NCI-H345 treated with DMSO at 0.1 percent for 48 hours (cell line): Measurements from ENCODE around the gene DYSF.
"Not testable (repeated sequence)": the region's sequence is repeated elsewhere in the genome, so short reads cannot be mapped to it uniquely, and the experiment has no call there.

Experiments used
- DNase-seq: peaks from one replicate; lab custom pipeline; 2025; ENCODE audit not compliant: unreplicated experiment; lab: John Stamatoyannopoulos, UW

DYSF gene

DNA sequence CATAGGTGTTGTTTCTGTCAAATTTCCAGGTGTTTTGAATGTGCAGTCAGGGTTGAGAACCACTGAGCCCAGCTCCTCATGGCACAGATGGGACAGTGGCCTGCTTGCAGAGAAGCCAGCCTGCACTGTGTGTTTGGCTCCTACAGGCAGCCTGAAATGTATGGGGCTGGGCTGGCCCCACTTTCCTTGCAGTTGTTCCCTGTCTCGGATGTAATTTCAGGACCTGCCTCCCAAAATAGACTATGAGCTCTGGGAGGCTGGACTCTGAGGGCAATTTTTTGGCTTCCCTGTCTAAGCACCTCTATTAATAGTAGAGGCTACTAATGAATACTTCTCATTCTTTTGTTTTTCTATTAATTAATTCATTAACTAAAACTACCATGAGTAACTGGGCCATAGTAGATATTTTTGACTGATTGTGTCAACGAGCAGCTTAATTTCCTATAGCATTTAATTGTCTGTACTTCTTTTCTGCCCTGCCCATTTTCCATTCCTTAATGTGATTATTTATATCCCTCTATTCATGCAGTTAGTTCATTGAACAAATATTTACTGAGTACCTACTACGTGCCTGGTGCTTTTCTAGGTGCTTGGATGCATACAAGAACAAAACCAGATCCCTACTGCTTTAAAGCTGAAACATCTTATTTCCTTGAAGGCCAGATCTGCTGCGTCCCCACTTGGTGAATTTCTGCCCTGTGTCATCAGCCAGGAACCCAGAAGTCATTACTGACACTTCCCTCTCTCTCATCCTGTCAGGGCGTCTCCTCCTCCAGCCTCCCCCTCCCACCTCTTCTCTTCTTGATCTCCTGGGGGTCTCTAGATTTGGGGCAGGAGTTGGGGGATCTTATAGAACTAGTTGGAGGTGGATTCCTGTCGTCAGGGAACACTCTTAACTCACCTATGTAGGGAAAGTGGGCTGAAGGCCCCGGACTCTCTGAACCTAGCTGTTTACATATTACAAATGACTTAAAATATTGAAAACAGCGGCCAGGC is 16.3 kb downstream of the DYSF start:
- no peak for DNase-seq

GRCh38 chr2:71471276-71471675 is 17.9 kb downstream of the DYSF start:
- no peak for DNase-seq

- DNase-seq = no peak
Measured at GRCh38 chr2:71472019-71472418, 18.7 kb downstream of the DYSF start.

- no peak for DNase-seq
Measured at GRCh38 chr2:71473346-71474031, 20.1 kb downstream of the DYSF start.

GRCh38 chr2:71474116-71474743 is 20.9 kb downstream of the DYSF start:
- no peak for DNase-seq

DNA sequence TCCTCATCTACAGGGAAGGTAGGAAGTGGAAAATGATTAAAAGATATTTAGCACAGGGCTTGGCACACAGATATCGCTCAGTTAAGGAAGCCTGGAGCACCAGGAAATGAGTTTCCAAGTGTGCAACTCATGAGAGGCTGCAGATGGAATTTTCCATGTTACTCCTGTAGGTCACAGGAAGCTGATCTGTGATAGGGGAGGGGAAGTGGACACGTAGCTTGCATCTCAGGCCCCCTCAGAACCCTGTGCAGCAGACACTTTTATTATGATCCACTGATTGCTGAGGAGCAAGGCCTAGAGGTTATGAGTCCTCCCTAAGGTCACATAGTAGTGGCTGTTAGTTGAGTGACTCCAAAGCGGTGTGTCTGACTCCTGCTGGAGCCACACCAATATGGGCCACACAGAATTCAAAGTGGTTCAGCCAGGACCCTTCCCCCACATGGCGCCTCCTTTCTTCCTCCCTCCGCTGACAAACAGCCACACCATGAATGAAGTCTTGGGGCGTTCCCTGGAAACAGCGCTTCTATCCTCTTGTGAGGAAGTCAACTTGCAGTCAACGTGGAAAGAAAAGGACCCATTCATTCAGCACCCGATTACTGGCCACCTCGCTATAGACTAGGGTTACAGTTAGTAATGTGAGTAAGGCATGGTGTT is 21.5 kb downstream of the DYSF start:
- DNase-seq = no peak

GRCh38 chr2:71476495-71476894 is 23.1 kb downstream of the DYSF start:
- DNase-seq = no peak

GRCh38 chr2:71477231-71477691 is 23.9 kb downstream of the DYSF start:
- no peak for DNase-seq

DNA sequence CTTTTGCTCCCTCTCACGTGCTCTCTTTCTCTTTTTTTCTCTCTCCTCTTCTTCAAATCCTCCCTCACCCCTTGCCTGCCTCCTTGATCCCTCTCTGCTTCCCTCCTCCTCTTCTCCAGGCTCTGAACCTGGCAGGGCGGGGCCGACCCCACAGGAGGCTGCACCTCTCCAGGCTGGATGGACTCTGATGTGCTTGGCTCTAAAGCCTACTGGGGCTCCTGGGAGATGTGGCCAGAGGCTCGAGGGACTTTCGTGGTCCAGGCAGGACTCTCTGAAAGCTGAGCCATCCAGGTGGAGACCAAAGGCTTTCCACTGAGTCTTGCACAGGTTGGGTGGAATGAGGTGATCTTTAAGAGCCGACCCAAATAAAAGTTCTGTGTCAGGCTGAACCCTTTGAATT is 25.4 kb downstream of the DYSF start:
- DNase-seq = no peak

- DNase-seq = no peak
Measured at GRCh38 chr2:71479261-71479660, 25.9 kb downstream of the DYSF start.

DNA sequence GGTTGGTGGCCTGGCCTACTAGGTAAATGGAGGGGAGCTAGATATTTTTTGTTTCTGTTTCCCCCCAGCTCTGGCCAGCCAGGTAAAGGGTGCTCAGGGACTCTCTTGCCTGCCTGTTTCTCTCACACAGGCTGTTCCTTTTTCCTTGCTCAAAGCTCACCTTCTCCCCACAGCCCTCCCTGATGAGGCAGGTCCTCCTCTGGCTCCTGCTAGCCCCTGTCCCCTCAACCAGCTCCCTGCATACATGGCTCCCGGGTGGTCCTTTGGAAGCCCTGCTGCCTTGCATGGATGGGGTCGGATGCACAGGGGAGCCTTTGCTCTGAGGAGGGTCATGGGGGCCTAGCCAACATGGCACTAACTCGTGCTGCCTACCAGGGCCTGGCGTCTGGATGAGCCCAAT is 27.8 kb downstream of the DYSF start:
- no peak for DNase-seq

DNA sequence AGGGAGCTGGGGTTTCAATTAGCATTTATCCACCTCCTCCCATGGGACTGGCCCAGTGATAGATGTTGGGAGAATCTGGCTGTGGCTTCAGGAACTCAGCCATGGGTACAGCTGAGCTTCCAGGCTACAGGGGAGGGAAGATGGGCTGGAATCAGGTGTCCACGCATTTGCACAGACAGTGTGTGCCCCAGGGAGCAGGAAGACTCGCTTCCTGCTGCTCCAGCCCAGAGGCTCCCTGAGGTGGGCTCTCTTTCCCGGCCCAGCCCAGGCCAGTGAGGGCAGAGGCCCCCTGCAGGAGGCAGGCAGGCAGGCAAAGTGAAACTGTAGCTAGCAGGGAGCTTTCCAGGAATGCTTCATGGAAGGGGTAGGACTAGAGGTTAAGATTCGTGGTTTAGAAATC is 28.7 kb downstream of the DYSF start:
- DNase-seq = no peak

- DNase-seq = no peak
Measured at GRCh38 chr2:71483246-71483645, 29.9 kb downstream of the DYSF start.

GRCh38 chr2:71484354-71484753 is 31.0 kb downstream of the DYSF start:
- DNase-seq = no peak

DNA sequence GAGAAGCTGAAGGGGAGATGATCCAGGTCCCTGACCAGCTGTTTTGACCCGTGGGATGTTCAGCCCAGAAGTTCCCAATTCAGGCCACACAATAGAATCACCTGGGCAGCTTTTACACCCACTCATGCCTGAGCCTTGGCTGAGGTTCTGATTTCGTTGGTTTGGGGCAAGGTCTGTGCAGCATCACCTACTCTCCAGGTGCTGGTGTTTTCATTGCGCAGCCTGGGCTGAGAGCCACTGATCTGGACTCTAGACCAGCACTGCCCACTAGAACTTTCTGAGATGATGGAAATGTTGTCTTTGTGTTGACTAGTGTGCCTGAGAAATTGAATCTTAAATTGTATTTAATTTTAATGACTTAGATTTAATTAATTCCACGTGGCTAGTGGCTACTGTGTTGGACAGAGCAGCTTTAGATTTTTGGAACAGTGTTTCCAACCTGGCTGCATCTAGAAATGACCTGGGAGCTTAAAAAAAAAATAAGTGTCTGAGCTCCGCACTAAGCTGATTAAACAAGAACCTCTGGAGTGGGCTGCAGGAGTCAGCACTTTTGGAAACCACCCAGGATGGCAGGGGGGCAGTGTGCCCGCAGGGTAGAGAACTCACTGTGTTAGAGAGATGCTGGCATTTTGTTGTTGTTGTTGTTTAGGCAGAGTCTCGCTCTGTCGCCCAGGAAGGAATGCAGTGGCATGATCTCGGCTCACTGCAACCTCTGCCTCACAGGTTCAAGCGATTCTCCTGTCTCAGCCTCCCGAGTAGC is 33.7 kb downstream of the DYSF start:
- no peak for DNase-seq

DNA sequence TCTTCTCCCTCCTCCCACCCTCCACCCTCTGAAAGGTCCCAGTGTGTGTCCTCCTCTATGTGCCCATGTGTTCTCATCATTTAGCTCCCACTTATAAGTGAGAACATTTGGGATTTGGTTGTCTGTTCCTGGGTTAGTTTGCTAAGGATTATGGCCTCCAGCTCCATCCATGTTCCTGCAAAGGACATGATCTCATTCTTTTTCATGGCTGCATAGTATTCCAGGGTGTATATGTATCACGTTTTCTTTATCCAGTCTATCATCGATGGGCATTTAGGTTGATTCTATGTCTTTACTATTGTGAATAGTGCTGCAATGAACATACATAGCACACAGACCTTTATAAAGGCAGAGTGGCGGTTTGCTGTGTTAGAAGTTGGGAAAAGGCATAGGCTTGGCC is 38.2 kb downstream of the DYSF start:
- DNase-seq = not testable (repeated sequence)

DNA sequence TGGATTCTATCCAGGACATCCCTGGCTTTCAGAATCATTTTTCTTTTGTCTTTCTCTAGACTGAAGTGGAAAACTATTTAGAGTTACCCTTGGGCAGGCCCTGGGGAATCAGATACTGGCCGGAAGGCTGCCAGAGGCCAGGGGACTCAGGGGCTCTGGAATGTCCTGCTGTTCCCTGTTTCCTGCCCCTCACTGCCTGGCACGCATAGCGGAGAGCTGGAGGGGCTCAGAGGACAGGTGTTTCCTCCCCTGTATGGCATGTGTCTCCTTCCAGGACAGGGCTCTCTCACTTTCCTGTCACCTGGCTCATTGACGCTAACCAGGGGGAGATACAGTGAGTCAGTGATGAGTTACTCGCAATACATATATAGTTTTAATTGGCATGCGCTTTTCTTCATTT is 38.8 kb downstream of the DYSF start:
- DNase-seq = no peak

GRCh38 chr2:71494091-71494490 is 40.7 kb downstream of the DYSF start:
- DNase-seq = no peak

DNA sequence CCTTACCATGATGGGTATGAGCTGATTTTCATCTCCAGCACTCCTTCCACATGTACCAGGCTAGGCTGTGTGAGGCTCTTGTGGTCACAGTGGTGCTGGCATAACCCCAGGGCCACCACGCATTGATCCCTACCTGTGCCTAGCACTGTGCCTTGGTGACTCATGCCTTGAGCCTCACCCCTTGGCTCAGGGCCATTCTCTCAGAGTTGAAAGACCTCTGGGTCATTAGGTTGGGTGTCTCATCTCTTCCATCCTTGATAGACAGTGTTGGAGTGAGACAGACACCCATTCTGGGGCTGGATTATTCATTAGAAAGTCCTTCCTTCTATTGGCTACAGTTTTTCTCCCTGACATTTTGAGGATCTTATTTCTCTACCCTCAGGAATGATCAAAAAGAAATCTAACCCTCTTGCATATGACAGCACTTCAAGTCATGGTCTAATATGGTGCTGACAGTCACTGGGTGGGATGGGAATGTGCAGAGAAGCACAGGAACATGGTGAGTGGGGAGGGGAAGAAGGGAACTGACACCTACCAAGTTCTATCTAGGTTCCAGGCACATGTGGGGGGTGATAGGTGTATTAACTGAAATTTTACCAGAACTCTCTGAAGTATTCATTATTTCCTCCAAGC is 41.3 kb downstream of the DYSF start:
- no peak for DNase-seq

DNA sequence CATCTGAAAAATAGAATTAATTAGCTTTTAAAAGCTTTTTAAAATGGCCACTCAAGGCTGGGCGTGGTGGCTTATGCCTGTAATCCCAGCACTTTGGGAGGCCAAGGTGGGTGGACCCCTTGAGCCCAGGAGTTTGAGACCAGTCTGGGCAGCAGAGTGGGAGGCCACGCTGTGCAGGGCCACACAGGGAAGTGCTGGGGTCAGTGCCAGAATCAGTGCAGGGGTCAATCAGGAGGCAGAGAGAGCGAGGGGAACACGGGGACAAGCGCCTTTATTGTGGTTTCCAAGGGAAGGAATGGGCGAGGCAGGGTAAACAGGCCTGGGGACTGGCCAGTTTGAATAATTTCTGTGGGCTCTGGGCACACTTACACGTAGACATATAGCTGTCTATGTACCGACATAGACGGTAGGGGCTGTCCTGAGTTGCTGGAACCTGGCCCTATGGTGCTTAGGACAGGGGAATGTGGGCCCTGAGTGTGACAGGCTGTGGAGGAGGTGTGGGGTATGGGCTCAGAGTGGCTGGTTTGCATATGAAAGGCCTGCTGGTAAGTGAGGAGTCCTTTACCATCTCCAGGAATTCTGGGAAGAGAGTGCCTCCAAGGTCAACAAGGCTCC is 42.9 kb downstream of the DYSF start:
- DNase-seq = no peak
